ENCODE measurements around the gene TMEM202. TPM values are rescaled to one million over a fixed set of nuclear protein-coding genes. Genes with fewer than 3 reads are reported as not detected.

The TMEM202 gene, protein sequence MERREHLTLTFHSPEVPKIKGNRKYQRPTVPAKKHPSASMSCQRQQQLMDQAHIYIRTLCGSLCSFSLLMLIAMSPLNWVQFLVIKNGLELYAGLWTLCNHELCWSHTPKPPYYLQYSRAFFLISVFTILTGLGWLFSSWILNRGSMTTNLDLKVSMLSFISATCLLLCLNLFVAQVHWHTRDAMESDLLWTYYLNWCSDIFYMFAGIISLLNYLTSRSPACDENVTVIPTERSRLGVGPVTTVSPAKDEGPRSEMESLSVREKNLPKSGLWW
- not detected for total RNA-seq

DNA sequence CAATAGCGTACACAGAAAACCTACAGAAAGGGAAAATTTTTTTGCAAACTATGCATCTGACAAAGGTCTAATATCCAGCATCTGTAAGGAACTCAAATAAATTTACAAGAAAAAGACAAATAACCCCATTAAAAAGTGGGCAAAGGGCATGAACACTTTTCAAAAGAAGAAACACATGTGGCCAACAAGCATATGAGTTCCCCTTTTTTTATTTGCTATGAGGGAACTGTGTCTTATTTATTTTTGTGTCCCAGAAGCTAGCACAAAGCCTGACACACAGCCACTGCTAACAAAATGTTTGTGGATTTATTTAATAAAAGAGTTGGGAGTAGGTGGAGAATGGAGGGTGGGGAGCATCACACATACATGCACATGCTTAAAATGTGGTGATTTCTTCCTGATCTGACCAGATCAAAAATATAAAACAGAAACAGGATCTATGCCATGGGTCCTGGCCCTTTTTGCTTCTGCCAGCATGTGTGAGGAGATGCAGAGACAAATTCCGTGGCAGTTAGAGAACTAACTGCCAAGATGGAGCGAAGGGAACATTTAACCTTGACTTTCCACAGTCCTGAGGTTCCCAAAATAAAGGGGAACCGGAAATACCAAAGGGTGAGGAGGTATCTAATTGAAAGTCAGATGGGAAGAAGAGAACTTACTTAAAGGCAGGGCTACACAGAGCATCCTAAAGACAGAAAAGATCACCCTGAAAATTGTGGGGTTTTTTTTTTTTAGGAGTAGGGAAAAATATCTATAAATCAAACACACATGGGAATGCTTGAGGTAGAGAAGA lies at the start of gene TMEM202:
Gene TMEM202 (plus strand): TSS at position 510 of the 793 bp plus-strand sequence. CDS start 22 bp downstream, at position 532.
- Histone ChIP-seq H3K4me1 (no peaks in the 10 kb centered on the region), H3K36me3 (no peaks in the 10 kb centered on the region), H3K27ac (no peak within 1 kb of the TSS), H3K9me3 (no peaks in the 10 kb centered on the region), H3K4me3 (no peak within 1 kb of the TSS), H3K27me3 (no peaks in the 10 kb centered on the region)
- intact Hi-C loops (cut with DNase I): no loop called here
- no peak for DNase-seq (ENCODE audit: extremely low spot score in 2 of 2)
- TF ChIP-seq, protein P1, sequence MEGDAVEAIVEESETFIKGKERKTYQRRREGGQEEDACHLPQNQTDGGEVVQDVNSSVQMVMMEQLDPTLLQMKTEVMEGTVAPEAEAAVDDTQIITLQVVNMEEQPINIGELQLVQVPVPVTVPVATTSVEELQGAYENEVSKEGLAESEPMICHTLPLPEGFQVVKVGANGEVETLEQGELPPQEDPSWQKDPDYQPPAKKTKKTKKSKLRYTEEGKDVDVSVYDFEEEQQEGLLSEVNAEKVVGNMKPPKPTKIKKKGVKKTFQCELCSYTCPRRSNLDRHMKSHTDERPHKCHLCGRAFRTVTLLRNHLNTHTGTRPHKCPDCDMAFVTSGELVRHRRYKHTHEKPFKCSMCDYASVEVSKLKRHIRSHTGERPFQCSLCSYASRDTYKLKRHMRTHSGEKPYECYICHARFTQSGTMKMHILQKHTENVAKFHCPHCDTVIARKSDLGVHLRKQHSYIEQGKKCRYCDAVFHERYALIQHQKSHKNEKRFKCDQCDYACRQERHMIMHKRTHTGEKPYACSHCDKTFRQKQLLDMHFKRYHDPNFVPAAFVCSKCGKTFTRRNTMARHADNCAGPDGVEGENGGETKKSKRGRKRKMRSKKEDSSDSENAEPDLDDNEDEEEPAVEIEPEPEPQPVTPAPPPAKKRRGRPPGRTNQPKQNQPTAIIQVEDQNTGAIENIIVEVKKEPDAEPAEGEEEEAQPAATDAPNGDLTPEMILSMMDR (IDR thresholded peaks at IDR 0.05): no peak
- no peak for TF ChIP-seq POLR2AphosphoS5 (IDR thresholded peaks at IDR 0.05; ENCODE audit: insufficient read depth in 1 of 2, low read depth in 1 of 2)
- no peak for TF ChIP-seq POLR2A (IDR thresholded peaks at IDR 0.05)

DNA sequence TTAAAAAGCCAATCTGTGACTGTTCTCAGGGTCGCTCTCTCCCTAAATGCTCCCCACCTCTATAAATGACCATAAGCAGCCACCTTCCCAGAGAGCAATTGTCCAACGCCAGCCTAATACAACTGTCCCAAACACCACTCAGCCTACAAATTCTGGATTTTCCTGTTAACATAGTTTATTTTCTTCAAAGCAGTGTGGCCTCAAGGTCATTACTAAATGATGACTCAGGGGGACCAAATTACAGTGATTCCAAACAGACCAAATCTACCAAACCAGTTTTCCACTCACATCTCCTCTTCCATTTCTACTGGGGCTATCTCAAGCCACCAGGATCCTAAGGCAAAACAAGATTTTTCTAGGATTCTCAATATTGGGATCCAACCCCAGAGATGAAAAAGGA lies 44.8 kb upstream of the TMEM202 start:
- no peak overlapping the region for H3K4me3 ChIP-seq
- H3K4me1 ChIP-seq: peaks cover 13% of the 10 kb centered on the region
- no peak for DNase-seq (ENCODE audit: extremely low spot score in 2 of 2)
- no peak for TF ChIP-seq POLR2AphosphoS5 (IDR thresholded peaks at IDR 0.05; ENCODE audit: insufficient read depth in 1 of 2, low read depth in 1 of 2)
- TF ChIP-seq POLR2A (IDR thresholded peaks at IDR 0.05): no peak
- TF ChIP-seq, protein P1 (IDR thresholded peaks at IDR 0.05): no peak
- no peak overlapping the region for H3K27ac ChIP-seq
- H3K9me3 ChIP-seq: no peaks in the 10 kb centered on the region
- H3K27me3 ChIP-seq: no peaks in the 10 kb centered on the region
- H3K36me3 ChIP-seq: peaks cover 0 to 81% of the 10 kb centered on the region in 2 donors
- intact Hi-C loops (cut with DNase I): no loop called here

DNA sequence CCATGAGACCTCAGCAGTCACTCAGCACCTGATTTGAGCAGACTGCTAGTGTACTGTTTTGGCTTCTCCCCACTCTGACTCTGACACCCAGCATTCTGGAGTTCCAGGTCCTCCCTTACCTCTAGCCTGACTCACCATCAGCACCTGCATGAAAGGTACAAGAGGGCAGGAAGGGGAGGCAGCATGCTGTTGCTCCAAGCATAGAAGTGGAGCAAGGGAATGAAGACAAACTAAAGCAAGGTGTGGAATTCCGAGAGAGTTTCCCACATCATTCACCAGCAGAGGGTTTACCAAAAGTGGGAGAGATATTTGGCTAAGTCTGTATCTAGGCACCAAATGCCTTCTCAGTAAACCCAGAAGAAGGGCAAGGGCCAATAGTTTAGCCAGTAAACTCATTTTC lies 43.6 kb upstream of the TMEM202 start:
- no peaks in the 10 kb centered on the region for H3K27me3 ChIP-seq
- H3K36me3 ChIP-seq: peaks cover 0 to 69% of the 10 kb centered on the region in 2 donors
- no peak overlapping the region for H3K27ac ChIP-seq
- no peak overlapping the region for H3K4me3 ChIP-seq
- no peak for DNase-seq (ENCODE audit: extremely low spot score in 2 of 2)
- no peaks in the 10 kb centered on the region for H3K9me3 ChIP-seq
- intact Hi-C loops (cut with DNase I): no loop called here
- TF ChIP-seq POLR2AphosphoS5 (IDR thresholded peaks at IDR 0.05; ENCODE audit: insufficient read depth in 1 of 2, low read depth in 1 of 2) (no peak), POLR2A (IDR thresholded peaks at IDR 0.05) (no peak)
- TF ChIP-seq, protein P1 (IDR thresholded peaks at IDR 0.05): no peak
- H3K4me1 ChIP-seq: peaks cover 25% of the 10 kb centered on the region

DNA sequence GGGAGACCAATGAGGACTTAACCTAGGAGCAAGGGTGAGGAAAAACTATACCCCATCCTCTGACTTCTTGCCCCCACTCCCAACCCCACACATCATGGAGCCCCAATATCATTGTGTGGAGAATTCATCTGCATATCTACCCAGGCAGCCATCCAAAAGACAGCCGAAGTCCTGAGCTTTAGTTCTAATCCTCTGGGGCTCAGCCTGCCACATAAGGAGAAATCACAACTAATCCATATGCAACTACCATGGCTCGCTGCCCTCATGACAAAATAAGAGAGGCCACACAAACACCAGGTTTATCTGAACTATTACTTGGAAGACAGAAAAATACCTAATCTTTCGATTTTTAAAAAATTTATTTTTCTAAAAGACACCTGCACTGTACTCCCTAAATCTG lies 40.0 kb upstream of the TMEM202 start:
- Histone ChIP-seq H3K9me3 (no peaks in the 10 kb centered on the region), H3K4me3 (no peak overlapping the region), H3K36me3 (peaks cover 0 to 35% of the 10 kb centered on the region in 2 donors), H3K27me3 (no peaks in the 10 kb centered on the region), H3K4me1 (peaks cover 40% of the 10 kb centered on the region), H3K27ac (no peak overlapping the region)
- TF ChIP-seq POLR2AphosphoS5 (IDR thresholded peaks at IDR 0.05; ENCODE audit: insufficient read depth in 1 of 2, low read depth in 1 of 2): no peak
- no peak for TF ChIP-seq POLR2A (IDR thresholded peaks at IDR 0.05)
- TF ChIP-seq, protein P1 (IDR thresholded peaks at IDR 0.05): no peak
- intact Hi-C loops (cut with DNase I): no loop called here
- DNase-seq (ENCODE audit: extremely low spot score in 2 of 2): no peak
